ENCODE results near the gene ELOF1. TPM values are rescaled to one million over a fixed set of nuclear protein-coding genes. Genes with fewer than 3 reads are reported as not detected.

The ELOF1 gene
- total and polyA plus RNA-seq, 2 of the 13 experiments (the other 11 are each of a cell fraction or from before 2014, with no cell fraction given), result 14.5 to 43.2 TPM

DNA sequence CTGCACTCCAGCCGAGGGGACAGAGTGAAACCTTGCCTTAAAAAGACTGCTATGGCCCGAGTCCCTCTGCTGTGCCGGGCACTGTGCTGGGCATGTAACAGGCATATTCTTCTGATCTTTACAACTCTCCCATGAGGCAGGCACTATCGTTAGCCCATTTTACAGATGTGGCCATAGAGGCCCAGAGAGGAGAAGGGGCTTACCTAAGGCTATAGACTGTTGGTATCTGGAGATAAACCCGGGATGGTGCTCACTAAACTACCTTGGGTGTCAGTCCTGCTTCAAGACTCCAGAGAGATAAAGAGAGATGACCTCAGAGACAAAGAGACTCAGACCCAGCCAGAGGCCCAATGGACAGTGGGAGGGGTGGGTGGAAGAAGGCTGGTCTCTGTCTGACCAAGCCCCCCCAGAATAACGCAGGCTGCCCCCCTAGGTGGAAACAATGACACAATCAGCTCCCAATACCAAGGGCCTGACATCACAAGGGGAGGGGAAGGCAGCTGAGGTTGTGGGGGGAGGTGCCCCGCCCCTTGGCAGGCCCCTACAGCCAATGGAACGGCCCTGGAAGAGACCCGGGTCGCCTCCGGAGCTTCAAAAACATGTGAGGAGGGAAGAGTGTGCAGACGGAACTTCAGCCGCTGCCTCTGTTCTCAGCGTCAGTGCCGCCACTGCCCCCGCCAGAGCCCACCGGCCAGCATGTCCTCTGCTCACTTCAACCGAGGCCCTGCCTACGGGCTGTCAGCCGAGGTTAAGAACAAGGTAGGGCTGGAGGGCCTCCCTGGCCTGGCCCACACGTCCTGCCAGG, 20.6 kb downstream of the ELOF1 start, which contains the start of gene CNN1:
Gene CNN1 (plus strand): TSS at position 620 of the 805 bp plus-strand sequence. CDS start 77 bp downstream, at position 697.
- Histone ChIP-seq H4K20me1 (ENCODE audit: insufficient read depth, low read length) (no peaks in the 10 kb centered on the region), H3K27ac (ENCODE audit: extremely low read length, insufficient read depth, low read length) (no peak within 1 kb of the TSS), H3K79me2 (ENCODE audit: insufficient read depth, low read length) (no peaks in the 10 kb centered on the region), H3K4me2 (ENCODE audit: low read depth, low read length) (peak within 1 kb of the TSS; percentile 66), H3K9ac (ENCODE audit: insufficient read depth, low read depth, low read length) (peak within 1 kb of the TSS; percentile 23; the same call in 1 of the 2 replicates), H3K4me3 (replicated peaks in 1 of 3; ENCODE audit: insufficient read depth in 1 of 3, low read depth in 2 of 3, low read length in 3 of 3) (peak within 1 kb of the TSS in 1 of 3 experiments; percentile 50; a peak in 1 of 6 replicates), H3K27me3 (ENCODE audit: control insufficient read depth in 1 of 2, insufficient read depth in 2 of 2, low read length in 2 of 2) (peaks cover 0 to 4% of the 10 kb centered on the region in 2 experiments; a peak in 1 of 5 replicates), H3K9me3 (ENCODE audit: low read length) (no peaks in the 10 kb centered on the region), H2AFZ (ENCODE audit: low read length) (no peak within 1 kb of the TSS), H3K36me3 (replicated peaks in 1 of 2; ENCODE audit: control insufficient read depth in 1 of 2, insufficient read depth in 2 of 2, low read length in 2 of 2) (no peaks in the 10 kb centered on the region), H3K4me1 (ENCODE audit: insufficient read depth, low read length) (peaks cover 29% of the 10 kb centered on the region)
- no TSS peak for BruUV-seq (replicated peaks)
- FAIRE-seq (no peak), ATAC-seq (peak; percentile 50), DNase-seq (ENCODE audit: low spot score) (peak; percentile 29)
- in situ Hi-C loops (cut with HindIII; ENCODE audit: extremely low pct_ligation_motif_present, low pct_unique_long_range_greater_than_20kb) (no loop called here), intact Hi-C loops (cut with micrococcal nuclease; ENCODE audit: unreplicated experiment) (no loop called here)
- 15% methylated on average over 11 of the region's 21 CpGs for WGBS (ENCODE audit: low lambda C conversion rate)
- ChIA-PET CTCF (ENCODE audit: low intra/inter-chr PET ratio, low total read pairs) (no interaction called here), POLR2A (interaction anchor here (0.8 to 1.0 kb wide), 2 partner anchors 9 to 21 kb away, joined by 4 read pairs; partner anchors contain the start of genes ECSIT and ELOF1)
- TF ChIP-seq TOE1 (CRISPR knock-in tag; IDR thresholded peaks at IDR 0.05) (no peak), JUN (CRISPR knock-in tag; IDR thresholded peaks at IDR 0.05) (no peak), RARG (CRISPR knock-in tag; IDR thresholded peaks at IDR 0.05; ENCODE audit: low read depth) (no peak), ZFX (CRISPR knock-in tag; IDR thresholded peaks at IDR 0.05; ENCODE audit: low read depth) (0 out of 2 replicates have a peak, but pooled peaks have one; percentile 25), SRSF9 (IDR thresholded peaks at IDR 0.05; ENCODE audit: borderline replicate concordance, insufficient read depth, low read depth, low read length, poor library complexity, severe bottlenecking) (no peak), HMG20B (CRISPR knock-in tag; conservative IDR thresholded peaks at IDR 0.05) (no peak), SMAD9 (CRISPR knock-in tag; IDR thresholded peaks at IDR 0.05) (no peak), KDM1A (CRISPR knock-in tag; IDR thresholded peaks at IDR 0.05) (peak; percentile 78; the same call in 1 of the 2 replicates), SOX6 (IDR thresholded peaks at IDR 0.05) (no peak), SOX6 (CRISPR knock-in tag; IDR thresholded peaks at IDR 0.05) (0 out of 2 replicates have a peak, but pooled peaks have one; percentile 14), ZNF552 (CRISPR knock-in tag; IDR thresholded peaks at IDR 0.05; ENCODE audit: borderline replicate concordance) (no peak), ZNF724P (CRISPR knock-in tag; IDR thresholded peaks at IDR 0.05; ENCODE audit: borderline replicate concordance) (no peak), ZNF33A (CRISPR knock-in tag; IDR thresholded peaks at IDR 0.05; ENCODE audit: borderline replicate concordance) (no peak), ZNF7 (CRISPR knock-in tag; IDR thresholded peaks at IDR 0.05) (no peak)
- TF ChIP-seq, protein P1, sequence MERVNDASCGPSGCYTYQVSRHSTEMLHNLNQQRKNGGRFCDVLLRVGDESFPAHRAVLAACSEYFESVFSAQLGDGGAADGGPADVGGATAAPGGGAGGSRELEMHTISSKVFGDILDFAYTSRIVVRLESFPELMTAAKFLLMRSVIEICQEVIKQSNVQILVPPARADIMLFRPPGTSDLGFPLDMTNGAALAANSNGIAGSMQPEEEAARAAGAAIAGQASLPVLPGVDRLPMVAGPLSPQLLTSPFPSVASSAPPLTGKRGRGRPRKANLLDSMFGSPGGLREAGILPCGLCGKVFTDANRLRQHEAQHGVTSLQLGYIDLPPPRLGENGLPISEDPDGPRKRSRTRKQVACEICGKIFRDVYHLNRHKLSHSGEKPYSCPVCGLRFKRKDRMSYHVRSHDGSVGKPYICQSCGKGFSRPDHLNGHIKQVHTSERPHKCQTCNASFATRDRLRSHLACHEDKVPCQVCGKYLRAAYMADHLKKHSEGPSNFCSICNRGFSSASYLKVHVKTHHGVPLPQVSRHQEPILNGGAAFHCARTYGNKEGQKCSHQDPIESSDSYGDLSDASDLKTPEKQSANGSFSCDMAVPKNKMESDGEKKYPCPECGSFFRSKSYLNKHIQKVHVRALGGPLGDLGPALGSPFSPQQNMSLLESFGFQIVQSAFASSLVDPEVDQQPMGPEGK (CRISPR knock-in tag; IDR thresholded peaks at IDR 0.05), result peak; percentile 63; the same call in 1 of the 2 replicates
- TF ChIP-seq, protein P2, sequence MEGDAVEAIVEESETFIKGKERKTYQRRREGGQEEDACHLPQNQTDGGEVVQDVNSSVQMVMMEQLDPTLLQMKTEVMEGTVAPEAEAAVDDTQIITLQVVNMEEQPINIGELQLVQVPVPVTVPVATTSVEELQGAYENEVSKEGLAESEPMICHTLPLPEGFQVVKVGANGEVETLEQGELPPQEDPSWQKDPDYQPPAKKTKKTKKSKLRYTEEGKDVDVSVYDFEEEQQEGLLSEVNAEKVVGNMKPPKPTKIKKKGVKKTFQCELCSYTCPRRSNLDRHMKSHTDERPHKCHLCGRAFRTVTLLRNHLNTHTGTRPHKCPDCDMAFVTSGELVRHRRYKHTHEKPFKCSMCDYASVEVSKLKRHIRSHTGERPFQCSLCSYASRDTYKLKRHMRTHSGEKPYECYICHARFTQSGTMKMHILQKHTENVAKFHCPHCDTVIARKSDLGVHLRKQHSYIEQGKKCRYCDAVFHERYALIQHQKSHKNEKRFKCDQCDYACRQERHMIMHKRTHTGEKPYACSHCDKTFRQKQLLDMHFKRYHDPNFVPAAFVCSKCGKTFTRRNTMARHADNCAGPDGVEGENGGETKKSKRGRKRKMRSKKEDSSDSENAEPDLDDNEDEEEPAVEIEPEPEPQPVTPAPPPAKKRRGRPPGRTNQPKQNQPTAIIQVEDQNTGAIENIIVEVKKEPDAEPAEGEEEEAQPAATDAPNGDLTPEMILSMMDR (CRISPR knock-in tag; IDR thresholded peaks at IDR 0.05), result 0 out of 2 replicates have a peak, but pooled peaks have one; percentile 2
- TF ChIP-seq, protein P3, sequence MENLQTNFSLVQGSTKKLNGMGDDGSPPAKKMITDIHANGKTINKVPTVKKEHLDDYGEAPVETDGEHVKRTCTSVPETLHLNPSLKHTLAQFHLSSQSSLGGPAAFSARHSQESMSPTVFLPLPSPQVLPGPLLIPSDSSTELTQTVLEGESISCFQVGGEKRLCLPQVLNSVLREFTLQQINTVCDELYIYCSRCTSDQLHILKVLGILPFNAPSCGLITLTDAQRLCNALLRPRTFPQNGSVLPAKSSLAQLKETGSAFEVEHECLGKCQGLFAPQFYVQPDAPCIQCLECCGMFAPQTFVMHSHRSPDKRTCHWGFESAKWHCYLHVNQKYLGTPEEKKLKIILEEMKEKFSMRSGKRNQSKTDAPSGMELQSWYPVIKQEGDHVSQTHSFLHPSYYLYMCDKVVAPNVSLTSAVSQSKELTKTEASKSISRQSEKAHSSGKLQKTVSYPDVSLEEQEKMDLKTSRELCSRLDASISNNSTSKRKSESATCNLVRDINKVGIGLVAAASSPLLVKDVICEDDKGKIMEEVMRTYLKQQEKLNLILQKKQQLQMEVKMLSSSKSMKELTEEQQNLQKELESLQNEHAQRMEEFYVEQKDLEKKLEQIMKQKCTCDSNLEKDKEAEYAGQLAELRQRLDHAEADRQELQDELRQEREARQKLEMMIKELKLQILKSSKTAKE (CRISPR knock-in tag; IDR thresholded peaks at IDR 0.05; ENCODE audit: borderline replicate concordance), result no peak
